Aorta (tissue), 5 donors: ENCODE measurements around the gene SLFN13. TPM values are rescaled to one million over a fixed set of nuclear protein-coding genes. Genes with fewer than 3 reads are reported as not detected.

Experiments used
- ATAC-seq: fragments of 200-7000 bp; cut with Tn5 transposase; one replicate; pipeline ENCODE4 v1.9.1; 2022; ENCODE audit warnings: moderate library complexity; ENCODE audit not compliant: low FRiP score
- DNase-seq, 2 donors: peaks; one replicate each; pipeline ENCODE4 v3.0.0-alpha.2; 2020
- H3K27ac ChIP-seq, 2 donors: one replicate each; pipeline ENCODE4 v1.5.1; 2013; ENCODE audit warnings: low read length in 2 of 2, mild to moderate bottlenecking in 2 of 2, moderate library complexity in 2 of 2, control low read depth in 1 of 2, inconsistent platforms in 1 of 2, low read depth in 1 of 2
- H3K27me3 ChIP-seq, 2 donors: one replicate each; pipeline ENCODE4 v1.6.1; 2013; ENCODE audit warnings: control low read depth in 1 of 2, low read length in 1 of 2, mild to moderate bottlenecking in 1 of 2, moderate library complexity in 1 of 2; ENCODE audit not compliant: insufficient read depth in 2 of 2, control insufficient read depth in 1 of 2
- H3K36me3 ChIP-seq, 2 donors: one replicate each; pipeline ENCODE4 v1.6.1; 2013; ENCODE audit warnings: control low read depth in 1 of 2, low read length in 1 of 2, mild to moderate bottlenecking in 1 of 2; ENCODE audit not compliant: insufficient read depth in 2 of 2, control insufficient read depth in 1 of 2
- H3K4me1 ChIP-seq, 2 donors: one replicate each; pipeline ENCODE4 v1.6.1; 2013; ENCODE audit warnings: low read length in 2 of 2, control low read depth in 1 of 2, mild to moderate bottlenecking in 1 of 2, moderate library complexity in 1 of 2; ENCODE audit not compliant: insufficient read depth in 2 of 2, control insufficient read depth in 1 of 2
- H3K4me3 ChIP-seq, 2 donors: one replicate each; pipeline ENCODE4 v1.5.1; 2013; ENCODE audit warnings: low read length in 2 of 2, control low read depth in 1 of 2, mild to moderate bottlenecking in 1 of 2
- H3K9me3 ChIP-seq: one replicate; pipeline ENCODE4 v1.6.1; 2013; ENCODE audit warnings: mild to moderate bottlenecking, low read length; ENCODE audit not compliant: control insufficient read depth
- WGBS, 2 donors: extraction: QIAGEN DNeasy Blood & Tissue Kit; methylation state at CpG; one replicate each; pipeline ENCODE4 v1.1.7; 2013; 5-methylcytosine and 5-hydroxymethylcytosine counted together
- intact Hi-C, 2 donors: fragments of 100-400 bp; cut with DNase I; formaldehyde crosslinking; loops; one replicate each; pipeline versions ENCODE4 v1.14.2 to v1.15.0; 2022
- polyA plus RNA-seq, 2 donors: library from polyadenylated mRNA; stranded (reverse); fragments of 200-250 nt; gene quantifications; one replicate each; pipeline ENCODE4 v1.2.3, GENCODE V29; 2013
- total RNA-seq, 2 donors: library from RNA; stranded (reverse); fragmentation: NEBNext Ultra II Directional; extraction: Animal tissue kit (Norgen Biotek cat#: 25700); gene quantifications; one replicate each; pipeline ENCODE4 v1.2.1, GENCODE V29; 2021
- donor health status: healthy with polysubstance abuse.
- donor health status: Bipolar disorder and iron deficiency.
- donor health status: DM: no; HTN: no; CAD: no.
- donor health status: DM: no; HTN: no; CAD: no.
- donor health status: DM: yes; HTN: yes; CAD: no.

SLFN13 gene
- total and polyA plus RNA-seq, 4 donors, result 1.5 to 31.0 (median 10.0) TPM

- 12% methylated on average over 16 of the region's 16 CpGs for WGBS, 2 donors
- ATAC-seq, result no peak
- intact Hi-C loops, result no loop called here
- Histone ChIP-seq H3K4me3 (peak overlapping the region in 1 of 2 donors; percentile 57), H3K27ac (no peak overlapping the region), H3K27me3 (no peaks in the 10 kb centered on the region), H3K4me1 (no peaks in the 10 kb centered on the region), H3K36me3 (no peaks in the 10 kb centered on the region), H3K9me3 (no peaks in the 10 kb centered on the region)
- DNase-seq, result no peak
These were observed 297 bp upstream of the SLFN13 start for GRCh38 chr17:35448899-35449227.

GRCh38 chr17:35447499-35447898, 1.1 kb downstream of the SLFN13 start:
- Histone ChIP-seq H3K4me3 (no peak overlapping the region), H3K4me1 (no peaks in the 10 kb centered on the region), H3K27me3 (no peaks in the 10 kb centered on the region), H3K36me3 (no peaks in the 10 kb centered on the region), H3K9me3 (no peaks in the 10 kb centered on the region), H3K27ac (no peak overlapping the region)
- WGBS, 2 donors, result 36 to 39% methylated on average over 3 of the region's 3 CpGs
- intact Hi-C loops, result no loop called here
- ATAC-seq (no peak), DNase-seq (no peak)

GRCh38 chr17:35438433-35438832, 10.1 kb downstream of the SLFN13 start:
- H3K27ac ChIP-seq, result no peak overlapping the region
- no peaks in the 10 kb centered on the region for H3K36me3 ChIP-seq
- no peaks in the 10 kb centered on the region for H3K27me3 ChIP-seq
- DNase-seq (no peak), ATAC-seq (no peak)
- no peaks in the 10 kb centered on the region for H3K4me1 ChIP-seq
- intact Hi-C loops, result no loop called here
- H3K4me3 ChIP-seq, result no peak overlapping the region
- no peaks in the 10 kb centered on the region for H3K9me3 ChIP-seq

GRCh38 chr17:35433075-35433894, 15.3 kb downstream of the SLFN13 start:
- Histone ChIP-seq H3K27ac (peak overlapping the region; percentile 63 to 72), H3K36me3 (peaks cover 0 to 1% of the 10 kb centered on the region in 2 donors), H3K4me1 (peaks cover 0 to 7% of the 10 kb centered on the region in 2 donors), H3K9me3 (no peaks in the 10 kb centered on the region), H3K4me3 (peak overlapping the region; percentile 66 to 100), H3K27me3 (no peaks in the 10 kb centered on the region)
- WGBS, 2 donors, result 1% methylated on average over 19 of the region's 19 CpGs
- ATAC-seq, result peak; percentile 93
- peak; percentile 83 to 91 for DNase-seq
- intact Hi-C loops, result loop anchor here (2.0 to 5.0 kb wide), 3 partner anchors 60 to 191 kb away; partner anchors contain the start of genes SLFN5 (in 2 of the 2) and SLFN11 (in 1 of the 2)

GRCh38 chr17:35432176-35433074, 16.1 kb downstream of the SLFN13 start, which contains the start of gene SLFN12:
TSS of gene SLFN12 (minus strand) at chr17:35432500. CDS start at chr17:35423028, 9,472 bp downstream.
- Histone ChIP-seq H3K27ac (peak within 1 kb of the TSS; percentile 63 to 72), H3K36me3 (peaks cover 0 to 1% of the 10 kb centered on the region in 2 donors), H3K9me3 (no peaks in the 10 kb centered on the region), H3K4me3 (peak within 1 kb of the TSS; percentile 66 to 100), H3K4me1 (peaks cover 0 to 7% of the 10 kb centered on the region in 2 donors), H3K27me3 (no peaks in the 10 kb centered on the region)
- intact Hi-C loops, result loop anchor here (2.0 to 5.0 kb wide), 3 partner anchors 60 to 190 kb away; partner anchors contain the start of genes SLFN5 (in 2 of the 2) and SLFN11 (in 1 of the 2)
- DNase-seq (peak in 1 of 2 donors; percentile 77), ATAC-seq (peak; percentile 95)
- WGBS, 2 donors, result 1 to 2% methylated on average over 22 of the region's 22 CpGs

- no peaks in the 10 kb centered on the region for H3K27me3 ChIP-seq
- H3K27ac ChIP-seq, result no peak overlapping the region
- no peaks in the 10 kb centered on the region for H3K9me3 ChIP-seq
- intact Hi-C loops, result loop anchor here in 1 of 2 donors (5.0 kb wide), 1 partner anchor 187 kb away; the partner anchor contains the start of gene SLFN5
- ATAC-seq (no peak), DNase-seq (no peak)
- 85 to 91% methylated on average over 2 of the region's 2 CpGs for WGBS, 2 donors
- peaks cover 0 to 1% of the 10 kb centered on the region in 2 donors for H3K36me3 ChIP-seq
- peaks cover 0 to 7% of the 10 kb centered on the region in 2 donors for H3K4me1 ChIP-seq
- H3K4me3 ChIP-seq, result no peak overlapping the region
These were observed 18.9 kb downstream of the SLFN13 start for GRCh38 chr17:35429702-35430101.

GRCh38 chr17:35428229-35428628, 20.3 kb downstream of the SLFN13 start:
- ATAC-seq, result no peak

GRCh38 chr17:35423761-35424160, 24.8 kb downstream of the SLFN13 start:
- H3K9me3 ChIP-seq, result no peaks in the 10 kb centered on the region
- H3K36me3 ChIP-seq, result peaks cover 4 to 6% of the 10 kb centered on the region in 2 donors

More at GRCh38 chr17:35428229-35428628, 20.3 kb downstream of the SLFN13 start:
- no peak overlapping the region for H3K27ac ChIP-seq
- H3K9me3 ChIP-seq, result no peaks in the 10 kb centered on the region
- H3K27me3 ChIP-seq, result no peaks in the 10 kb centered on the region
- peaks cover 0 to 1% of the 10 kb centered on the region in 2 donors for H3K36me3 ChIP-seq
- peaks cover 0 to 7% of the 10 kb centered on the region in 2 donors for H3K4me1 ChIP-seq
- no peak overlapping the region for H3K4me3 ChIP-seq
- no peak for DNase-seq
- 95 to 97% methylated on average over 2 of the region's 2 CpGs for WGBS, 2 donors
- intact Hi-C loops, result no loop called here

More at GRCh38 chr17:35423761-35424160, 24.8 kb downstream of the SLFN13 start:
- ATAC-seq (no peak), DNase-seq (no peak)
- intact Hi-C loops, result no loop called here
- WGBS, 2 donors, result 72 to 73% methylated on average over 4 of the region's 4 CpGs
- Histone ChIP-seq H3K27ac (no peak overlapping the region), H3K4me3 (no peak overlapping the region), H3K4me1 (no peaks in the 10 kb centered on the region), H3K27me3 (no peaks in the 10 kb centered on the region)
